Dermis microvascular lymphatic vessel endothelial cell (primary cell): ENCODE data around the gene TSR1. TPM values are rescaled to one million over a fixed set of nuclear protein-coding genes. Genes with fewer than 3 reads are reported as not detected.

Experiments used
- DNase-seq, 2 donors: peaks; one replicate each; pipeline versions ENCODE4 v3.0.0 to v3.0.0-alpha.2; 2010; ENCODE audit warnings: low read depth in 2 of 2
- total RNA-seq: library from RNA; depleted of rRNA; stranded (reverse); fragments of >200 nt; gene quantifications from 2 replicates; pipeline ENCODE4 v1.2.1, GENCODE V29; 2014

The TSR1 gene
- total RNA-seq, 1 donor from 2014 or later = 34.4 TPM

- no peak for DNase-seq
These were observed 46.3 kb downstream of the TSR1 start for GRCh38 chr17:2289878-2290478.

DNA sequence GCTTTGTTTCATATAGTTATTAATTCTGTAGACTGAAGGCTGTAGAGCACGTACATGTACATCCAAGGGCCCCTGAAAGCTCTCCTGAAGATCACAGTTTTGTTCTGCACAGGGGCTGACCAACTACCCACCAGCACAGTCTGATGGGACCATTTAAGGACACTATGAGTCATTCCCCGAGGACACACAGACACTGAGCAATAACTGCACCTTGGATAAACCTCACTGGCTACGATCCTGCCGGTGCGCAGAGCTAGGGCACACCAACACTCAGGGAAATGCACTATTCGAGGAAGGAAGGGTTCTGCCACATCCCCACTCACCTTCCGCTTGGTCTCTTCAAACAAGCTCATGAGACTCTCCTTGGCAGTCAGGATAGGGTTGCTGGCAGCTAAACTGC lies 53.0 kb downstream of the TSR1 start:
- no peak for DNase-seq

GRCh38 chr17:2282297-2282873 lies 53.9 kb downstream of the TSR1 start:
- DNase-seq = peak; percentile 58 to 73

- DNase-seq = no peak
These were observed 56.5 kb downstream of the TSR1 start for GRCh38 chr17:2279707-2280106.

DNA sequence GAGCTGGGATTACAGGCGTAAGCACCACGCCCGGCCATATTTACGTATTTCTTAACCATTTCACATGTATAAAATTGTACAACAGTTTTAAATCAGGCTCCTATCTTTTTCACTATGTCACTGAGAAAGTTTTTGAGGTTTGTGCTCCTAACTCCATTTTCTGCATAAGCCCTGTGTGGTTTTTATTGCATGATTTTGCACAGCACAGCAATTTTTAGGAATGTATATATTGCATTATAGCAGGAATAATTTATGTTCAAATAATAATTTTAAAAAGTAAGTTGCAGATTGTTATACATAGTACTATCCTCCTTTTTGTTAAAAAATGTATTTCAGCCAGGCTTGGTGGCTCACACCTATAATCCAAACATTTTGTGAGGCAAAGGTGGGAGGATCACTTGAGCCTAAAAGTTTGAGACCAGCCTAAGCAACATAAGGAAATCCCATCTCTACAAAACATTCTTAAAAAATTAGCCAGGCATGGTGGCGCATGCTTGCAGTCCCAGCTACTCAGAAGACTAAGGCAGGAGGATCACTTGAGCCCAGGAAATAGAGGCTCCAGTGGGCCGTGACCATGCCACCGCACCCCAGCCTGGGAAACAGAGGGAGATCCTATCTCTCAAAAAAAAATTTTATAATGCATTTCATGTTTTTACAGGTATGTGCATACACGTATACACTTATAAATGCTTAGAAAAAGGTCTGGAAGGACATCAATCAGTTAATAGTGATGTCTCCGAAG lies 58.7 kb downstream of the TSR1 start:
- no peak for DNase-seq

DNA sequence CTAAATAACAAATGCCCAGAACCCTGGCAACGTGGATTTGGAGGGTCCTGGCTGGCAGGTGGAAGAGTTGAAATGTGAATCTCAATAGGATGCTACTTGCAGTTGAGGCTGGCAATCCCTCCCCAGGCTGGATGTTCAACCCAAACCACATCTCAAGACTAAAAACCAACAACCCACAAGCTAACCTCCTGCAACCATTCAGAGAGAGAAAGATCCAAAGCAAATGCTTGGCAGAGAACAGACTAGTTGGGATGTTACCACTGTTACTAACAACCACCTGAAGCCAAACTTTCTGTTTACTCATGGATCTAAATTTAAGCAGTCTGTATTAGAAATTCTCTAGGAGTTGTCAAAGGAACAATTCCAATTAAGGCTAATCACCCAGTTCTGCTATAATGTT lies 60.5 kb downstream of the TSR1 start:
- DNase-seq = no peak

DNA sequence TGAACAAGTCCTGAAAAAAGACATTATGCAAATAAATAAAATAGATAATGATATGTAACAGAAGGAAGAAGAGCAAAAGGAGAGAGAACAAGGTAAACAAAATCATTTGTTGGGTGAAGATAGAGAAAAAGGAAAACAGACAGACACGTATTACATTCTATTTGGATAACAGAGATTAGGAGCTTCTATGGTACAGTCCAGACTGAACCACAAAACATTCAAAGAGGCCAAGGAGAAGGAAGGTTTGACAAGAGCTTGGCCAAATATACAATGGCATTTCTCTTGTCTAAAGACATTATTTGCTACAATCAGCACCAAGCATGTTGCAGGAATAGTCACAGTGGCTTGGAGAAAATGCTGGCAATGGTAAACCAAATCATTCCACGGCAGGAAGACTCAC lies 61.8 kb downstream of the TSR1 start:
- DNase-seq = no peak

Other genes starting within 250 kb of the TSR1 start
- gene SMG6, start 32.7 kb downstream of the TSR1 start, total RNA-seq = 26.3 and 42.7 TPM in 2 replicates
- gene SRR, start 32.5 kb downstream of the TSR1 start, total RNA-seq = 10.9 and 11.6 TPM in 2 replicates
- gene SGSM2, start 1.0 kb upstream of the TSR1 start, total RNA-seq = 23.4 and 40.6 TPM in 2 replicates
- 2.4 and 3.5 TPM in 2 replicates for gene MNT, start 64.6 kb upstream of the TSR1 start, total RNA-seq
- gene METTL16, start 175.4 kb upstream of the TSR1 start, total RNA-seq = 9.1 TPM in 2 replicates